GM13976 (cell line): ENCODE results near the gene ANKRD36.
"Not testable (repeated sequence)": the region's sequence is repeated elsewhere in the genome, so short reads cannot be mapped to it uniquely, and the experiment has no call there.

Source experiments
- DNase-seq: peaks from one replicate; pipeline ENCODE4 v3.0.0; 2012; ENCODE audit warnings: low spot score
- CTCF ChIP-seq: IDR thresholded peaks from 2 replicates; pipeline ENCODE4 v1.5.1; 2012; ENCODE audit warnings: borderline replicate concordance, mild to moderate bottlenecking; ENCODE audit not compliant: insufficient read depth; ENCODE audit errors: extremely low read depth, missing control alignments, control extremely low read depth
- in situ Hi-C: fragments of 300-500 bp; cut with MboI; formaldehyde crosslinking; loops from one replicate; pipeline ENCODE4 v1.12.0; 2022; ENCODE audit warnings: low sequenced_read_pairs, mixed read lengths, inconsistent platforms; ENCODE audit not compliant: unreplicated experiment

The ANKRD36 gene

GRCh38 chr2:97202643-97203250 is 89.8 kb downstream of the ANKRD36 start:
- in situ Hi-C loops, DNase-seq: not testable (repeated sequence)

DNA sequence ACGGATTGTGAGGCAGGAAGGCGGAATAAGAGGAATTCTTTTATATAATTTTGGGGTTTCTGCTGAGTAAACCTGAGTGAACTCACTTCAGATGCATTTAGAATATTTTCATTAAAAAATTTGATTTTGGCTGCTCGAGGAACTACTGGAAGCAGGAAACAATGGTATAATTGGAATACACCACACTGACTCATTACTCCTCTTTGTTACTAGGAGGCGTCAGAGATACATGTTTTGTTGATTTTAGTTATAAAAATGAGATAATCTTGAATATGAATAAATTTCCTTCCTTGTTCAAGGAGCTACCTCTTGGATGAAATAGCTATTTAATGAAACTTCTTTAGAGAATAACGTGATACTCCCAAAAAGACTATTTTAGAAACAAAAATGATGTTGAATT is 97.4 kb downstream of the ANKRD36 start:
- TF ChIP-seq CTCF, result no peak
- in situ Hi-C loops, result no loop called here

DNA sequence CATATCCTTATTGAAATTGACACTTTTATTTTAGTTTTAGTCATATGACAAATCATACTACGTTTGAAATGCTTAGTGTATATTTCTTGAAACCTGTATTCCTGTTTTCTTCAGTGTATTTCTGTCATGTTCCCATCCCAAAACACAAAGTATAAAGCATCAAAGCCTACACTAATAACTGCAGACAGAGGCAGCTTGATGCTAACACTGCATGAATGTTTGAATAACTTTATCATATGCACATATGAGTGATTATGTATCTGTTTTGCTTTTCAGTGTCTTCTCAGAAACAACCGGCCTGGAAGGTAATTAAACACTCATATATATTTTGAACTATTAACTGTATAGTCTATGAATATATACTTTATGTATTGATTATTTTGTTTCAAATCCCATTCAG is 102.1 kb downstream of the ANKRD36 start:
- DNase-seq, in situ Hi-C loops: not testable (repeated sequence)

More for the DNA sequence above, 97.4 kb downstream of the ANKRD36 start:
- DNase-seq, result no peak

- in situ Hi-C loops, DNase-seq: not testable (repeated sequence)
Measured at GRCh38 chr2:97230848-97231585, 118.1 kb downstream of the ANKRD36 start.

GRCh38 chr2:97232981-97233380 is 120.0 kb downstream of the ANKRD36 start:
- DNase-seq, in situ Hi-C loops: not testable (repeated sequence)

GRCh38 chr2:97233660-97234295 is 120.8 kb downstream of the ANKRD36 start:
- DNase-seq, in situ Hi-C loops: not testable (repeated sequence)

GRCh38 chr2:97261192-97261591 is 148.2 kb downstream of the ANKRD36 start:
- in situ Hi-C loops, DNase-seq: not testable (repeated sequence)

GRCh38 chr2:97266449-97266848 is 153.5 kb downstream of the ANKRD36 start:
- in situ Hi-C loops, DNase-seq: not testable (repeated sequence)

- TF ChIP-seq CTCF, result no peak
- in situ Hi-C loops, result no loop called here
- DNase-seq, result no peak
Measured at GRCh38 chr2:97267411-97268074, 154.6 kb downstream of the ANKRD36 start.

GRCh38 chr2:97268075-97268591 is 155.2 kb downstream of the ANKRD36 start:
- DNase-seq, in situ Hi-C loops: not testable (repeated sequence)

DNA sequence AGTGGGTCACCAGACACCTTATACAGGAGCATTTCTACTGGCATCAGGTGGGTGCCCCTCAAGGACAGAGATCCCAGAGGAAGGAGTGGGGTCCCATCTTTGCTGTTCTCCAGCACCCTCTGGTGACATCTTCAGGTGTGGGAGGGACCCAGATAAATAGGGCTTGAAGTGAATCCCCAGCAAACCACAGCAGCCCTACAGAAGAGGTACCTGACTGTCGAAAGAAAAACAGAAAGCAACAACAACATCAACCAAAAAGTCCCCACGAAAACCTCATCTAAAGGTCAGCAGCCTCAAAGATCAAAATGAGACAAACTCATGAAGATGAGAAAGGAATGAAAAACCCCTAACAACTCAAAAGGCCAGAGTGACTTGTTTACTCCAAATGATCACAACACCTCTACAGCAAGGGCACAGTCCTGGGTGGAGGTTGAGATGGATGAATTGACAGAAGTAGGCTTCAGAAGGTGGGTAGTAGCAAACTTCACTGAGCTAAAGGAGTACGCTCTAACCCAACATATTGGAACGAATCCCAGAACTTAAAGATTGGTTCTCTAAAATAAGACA is 163.4 kb downstream of the ANKRD36 start:
- in situ Hi-C loops, DNase-seq: not testable (repeated sequence)

DNA sequence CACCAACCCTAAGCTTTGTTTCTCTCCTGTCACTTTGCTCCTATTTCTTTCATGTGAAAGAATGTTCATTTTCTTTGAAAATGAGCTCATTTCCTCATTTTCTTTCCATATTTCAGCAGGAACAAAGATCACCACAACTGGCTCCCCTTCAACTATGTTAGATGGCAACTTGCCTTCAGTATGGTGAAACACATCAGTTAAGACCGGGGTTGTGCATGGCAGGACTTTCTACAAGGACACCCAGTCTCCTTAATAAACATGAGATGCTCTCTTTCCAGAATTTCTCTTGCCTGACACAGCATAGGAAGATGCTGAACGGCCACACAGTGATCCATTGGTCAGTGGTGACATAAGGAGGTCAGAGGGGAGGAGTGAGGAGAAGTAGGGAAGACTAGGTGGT is 172.2 kb downstream of the ANKRD36 start:
- DNase-seq, in situ Hi-C loops: not testable (repeated sequence)

GRCh38 chr2:97293687-97294086 is 180.7 kb downstream of the ANKRD36 start:
- DNase-seq, in situ Hi-C loops: not testable (repeated sequence)
